ENCODE measurements around the gene ACSL6. TPM values are rescaled to one million over a fixed set of nuclear protein-coding genes. Genes with fewer than 3 reads are reported as not detected.

The ACSL6 gene
- total and polyA plus RNA-seq, 2 donors from 2014 or later, result 1.4 to 2.1 TPM

DNA sequence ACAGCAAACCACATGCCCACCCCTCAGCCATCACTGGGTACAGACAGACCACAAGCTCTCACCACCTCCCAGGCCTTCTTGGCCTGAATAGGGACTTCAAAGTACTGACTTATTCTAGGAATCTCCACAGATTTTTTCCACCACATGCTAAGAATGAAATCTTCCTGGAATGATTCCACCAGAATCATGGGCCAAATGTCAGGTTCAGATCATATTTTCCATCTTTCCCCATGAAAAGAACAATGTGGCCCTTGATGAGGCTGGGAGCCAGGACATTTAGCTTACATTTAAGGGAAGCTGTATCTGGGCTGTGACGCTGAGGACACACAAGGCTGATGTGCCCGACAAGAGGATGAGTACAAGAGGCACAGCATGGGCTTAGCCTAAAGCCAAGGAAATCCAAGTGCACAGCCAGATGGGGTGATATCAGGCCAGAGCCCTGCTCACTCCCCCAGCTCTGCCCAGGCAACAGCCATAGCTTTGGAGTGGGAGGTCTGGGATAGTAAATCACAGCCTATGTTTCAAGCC is 28.1 kb downstream of the ACSL6 start:
- intact Hi-C loops (cut with DNase I), result no loop called here
- FAIRE-seq (no peak), DNase-seq (peak; percentile 22 to 76 (median 58))
- H3K9ac ChIP-seq (ENCODE audit: low read length in 3 of 3), result no peak overlapping the region
- H3K4me3 ChIP-seq (ENCODE audit: low read length in 3 of 3), result no peak overlapping the region
- H3K27ac ChIP-seq (ENCODE audit: low read depth in 2 of 2, low read length in 2 of 2), result no peak overlapping the region
- TF ChIP-seq, protein P1, sequence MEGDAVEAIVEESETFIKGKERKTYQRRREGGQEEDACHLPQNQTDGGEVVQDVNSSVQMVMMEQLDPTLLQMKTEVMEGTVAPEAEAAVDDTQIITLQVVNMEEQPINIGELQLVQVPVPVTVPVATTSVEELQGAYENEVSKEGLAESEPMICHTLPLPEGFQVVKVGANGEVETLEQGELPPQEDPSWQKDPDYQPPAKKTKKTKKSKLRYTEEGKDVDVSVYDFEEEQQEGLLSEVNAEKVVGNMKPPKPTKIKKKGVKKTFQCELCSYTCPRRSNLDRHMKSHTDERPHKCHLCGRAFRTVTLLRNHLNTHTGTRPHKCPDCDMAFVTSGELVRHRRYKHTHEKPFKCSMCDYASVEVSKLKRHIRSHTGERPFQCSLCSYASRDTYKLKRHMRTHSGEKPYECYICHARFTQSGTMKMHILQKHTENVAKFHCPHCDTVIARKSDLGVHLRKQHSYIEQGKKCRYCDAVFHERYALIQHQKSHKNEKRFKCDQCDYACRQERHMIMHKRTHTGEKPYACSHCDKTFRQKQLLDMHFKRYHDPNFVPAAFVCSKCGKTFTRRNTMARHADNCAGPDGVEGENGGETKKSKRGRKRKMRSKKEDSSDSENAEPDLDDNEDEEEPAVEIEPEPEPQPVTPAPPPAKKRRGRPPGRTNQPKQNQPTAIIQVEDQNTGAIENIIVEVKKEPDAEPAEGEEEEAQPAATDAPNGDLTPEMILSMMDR (IDR thresholded peaks at IDR 0.05; ENCODE audit: borderline replicate concordance, extremely low read depth, insufficient read depth), result no peak
- no peaks in the 10 kb centered on the region for H3K36me3 ChIP-seq (ENCODE audit: control insufficient read depth in 2 of 3, insufficient read depth in 3 of 3, low read length in 3 of 3)
- no peaks in the 10 kb centered on the region for H3K4me1 ChIP-seq (ENCODE audit: control insufficient read depth in 2 of 3, insufficient read depth in 2 of 3, low read depth in 1 of 3, low read length in 3 of 3)
- H3K27me3 ChIP-seq (ENCODE audit: control insufficient read depth, insufficient read depth, low read length), result no peaks in the 10 kb centered on the region
- no peaks in the 10 kb centered on the region for H3K9me3 ChIP-seq (ENCODE audit: control insufficient read depth in 2 of 3, insufficient read depth in 1 of 3, low read length in 3 of 3)

DNA sequence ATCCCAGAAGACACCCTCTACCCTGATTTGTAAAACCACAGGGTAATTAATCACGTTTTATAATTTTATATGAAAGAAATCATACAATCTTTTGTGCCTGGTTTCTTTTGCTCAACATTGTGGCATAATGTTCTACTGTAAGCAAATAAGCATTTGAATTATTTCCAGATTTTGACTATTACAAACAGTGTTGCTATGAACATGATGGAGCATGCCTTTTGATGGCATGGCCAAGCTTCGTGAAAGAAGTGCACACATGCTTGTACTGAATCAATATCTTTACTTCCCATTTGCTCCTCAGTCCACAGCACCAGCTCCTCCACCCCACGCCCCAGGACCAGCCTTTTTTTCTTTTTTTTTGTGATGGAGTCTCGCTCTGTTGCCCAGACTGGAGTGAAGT is 29.9 kb downstream of the ACSL6 start:
- no peaks in the 10 kb centered on the region for H3K9me3 ChIP-seq (ENCODE audit: control insufficient read depth in 2 of 3, insufficient read depth in 1 of 3, low read length in 3 of 3)
- H3K27me3 ChIP-seq (ENCODE audit: control insufficient read depth, insufficient read depth, low read length), result no peaks in the 10 kb centered on the region
- FAIRE-seq (no peak), DNase-seq (peak in 1 of 5 donors; percentile 6)
- H3K4me3 ChIP-seq (ENCODE audit: low read length in 3 of 3), result no peak overlapping the region
- H3K27ac ChIP-seq (ENCODE audit: low read depth in 2 of 2, low read length in 2 of 2), result no peak overlapping the region
- H3K4me1 ChIP-seq (ENCODE audit: control insufficient read depth in 2 of 3, insufficient read depth in 2 of 3, low read depth in 1 of 3, low read length in 3 of 3), result no peaks in the 10 kb centered on the region
- H3K36me3 ChIP-seq (ENCODE audit: control insufficient read depth in 2 of 3, insufficient read depth in 3 of 3, low read length in 3 of 3), result no peaks in the 10 kb centered on the region
- no peak overlapping the region for H3K9ac ChIP-seq (ENCODE audit: low read length in 3 of 3)
- TF ChIP-seq, protein P1 (IDR thresholded peaks at IDR 0.05; ENCODE audit: borderline replicate concordance, extremely low read depth, insufficient read depth), result no peak
- intact Hi-C loops (cut with DNase I), result no loop called here

DNA sequence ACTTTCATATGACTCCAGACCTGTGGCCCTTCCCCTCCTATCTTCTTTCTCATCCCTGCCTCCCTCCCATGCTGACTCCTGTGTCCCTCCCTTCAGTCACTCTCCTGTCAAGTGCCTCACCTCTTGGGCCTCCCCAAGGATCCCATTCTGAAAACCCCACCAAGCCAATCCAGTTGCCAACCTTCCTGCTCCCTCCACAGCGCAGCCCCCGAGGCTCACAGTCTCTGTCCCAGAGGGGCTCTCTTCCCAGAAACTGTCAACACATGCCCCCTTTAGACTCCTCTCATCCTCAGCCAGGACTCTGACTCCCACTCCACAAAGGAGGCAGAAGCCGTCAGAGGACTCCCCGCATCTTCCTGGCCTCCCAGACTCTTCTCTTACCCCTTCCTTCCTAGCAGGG is 30.8 kb downstream of the ACSL6 start:
- H3K27ac ChIP-seq (ENCODE audit: low read depth in 2 of 2, low read length in 2 of 2), result no peak overlapping the region
- H3K4me1 ChIP-seq (ENCODE audit: control insufficient read depth in 2 of 3, insufficient read depth in 2 of 3, low read depth in 1 of 3, low read length in 3 of 3), result no peaks in the 10 kb centered on the region
- intact Hi-C loops (cut with DNase I), result no loop called here
- TF ChIP-seq, protein P1 (IDR thresholded peaks at IDR 0.05; ENCODE audit: borderline replicate concordance, extremely low read depth, insufficient read depth), result no peak
- no peaks in the 10 kb centered on the region for H3K36me3 ChIP-seq (ENCODE audit: control insufficient read depth in 2 of 3, insufficient read depth in 3 of 3, low read length in 3 of 3)
- no peaks in the 10 kb centered on the region for H3K27me3 ChIP-seq (ENCODE audit: control insufficient read depth, insufficient read depth, low read length)
- DNase-seq (peak in 2 of 5 donors; percentile 23 to 39), FAIRE-seq (no peak)
- no peak overlapping the region for H3K9ac ChIP-seq (ENCODE audit: low read length in 3 of 3)
- H3K9me3 ChIP-seq (ENCODE audit: control insufficient read depth in 2 of 3, insufficient read depth in 1 of 3, low read length in 3 of 3), result no peaks in the 10 kb centered on the region
- no peak overlapping the region for H3K4me3 ChIP-seq (ENCODE audit: low read length in 3 of 3)

DNA sequence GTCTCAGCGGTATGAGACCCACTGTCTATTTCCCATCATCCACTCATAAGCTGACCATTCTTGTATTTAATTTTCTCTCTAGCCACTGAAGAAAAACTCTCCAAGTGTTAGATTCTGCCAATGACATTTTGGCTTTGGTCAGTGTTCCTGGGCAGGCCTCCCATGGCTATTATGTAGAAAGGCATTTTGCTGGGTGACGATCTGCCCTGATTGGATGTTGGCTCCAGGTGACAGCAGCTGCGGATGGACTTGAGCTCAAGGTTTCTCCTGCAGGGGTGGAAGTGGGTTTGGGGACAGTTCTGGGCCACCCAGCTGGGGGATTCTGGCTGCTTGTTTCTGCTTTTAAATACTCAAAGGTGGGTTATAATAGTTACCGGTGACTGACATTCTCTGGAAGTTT is 31.6 kb downstream of the ACSL6 start:
- intact Hi-C loops (cut with DNase I), result no loop called here
- TF ChIP-seq, protein P1 (IDR thresholded peaks at IDR 0.05; ENCODE audit: borderline replicate concordance, extremely low read depth, insufficient read depth), result no peak
- H3K9ac ChIP-seq (ENCODE audit: low read length in 3 of 3), result no peak overlapping the region
- H3K27me3 ChIP-seq (ENCODE audit: control insufficient read depth, insufficient read depth, low read length), result no peaks in the 10 kb centered on the region
- FAIRE-seq, result no peak
- H3K9me3 ChIP-seq (ENCODE audit: control insufficient read depth in 2 of 3, insufficient read depth in 1 of 3, low read length in 3 of 3), result no peaks in the 10 kb centered on the region
- no peak overlapping the region for H3K27ac ChIP-seq (ENCODE audit: low read depth in 2 of 2, low read length in 2 of 2)
- no peaks in the 10 kb centered on the region for H3K4me1 ChIP-seq (ENCODE audit: control insufficient read depth in 2 of 3, insufficient read depth in 2 of 3, low read depth in 1 of 3, low read length in 3 of 3)
- DNase-seq, result peak in 2 of 5 donors; percentile 4 to 15
- no peak overlapping the region for H3K4me3 ChIP-seq (ENCODE audit: low read length in 3 of 3)
- no peaks in the 10 kb centered on the region for H3K36me3 ChIP-seq (ENCODE audit: control insufficient read depth in 2 of 3, insufficient read depth in 3 of 3, low read length in 3 of 3)
